Measurements from ENCODE around the gene ACSL3.
"Not testable (repeated sequence)": the region's sequence is repeated elsewhere in the genome, so short reads cannot be mapped to it uniquely, and the experiment has no call there.

ACSL3 gene

GRCh38 chr2:222860740-222861410, at the start of gene ACSL3:
Gene ACSL3 (plus strand): TSS chr2:222861036. CDS start chr2:222908773, 47,737 bp downstream.
- DNase-seq, result peak; percentile 58 to 99 (median 94)

GRCh38 chr2:222811828-222812227, 49.0 kb upstream of the ACSL3 start:
- DNase-seq, result no peak

DNA sequence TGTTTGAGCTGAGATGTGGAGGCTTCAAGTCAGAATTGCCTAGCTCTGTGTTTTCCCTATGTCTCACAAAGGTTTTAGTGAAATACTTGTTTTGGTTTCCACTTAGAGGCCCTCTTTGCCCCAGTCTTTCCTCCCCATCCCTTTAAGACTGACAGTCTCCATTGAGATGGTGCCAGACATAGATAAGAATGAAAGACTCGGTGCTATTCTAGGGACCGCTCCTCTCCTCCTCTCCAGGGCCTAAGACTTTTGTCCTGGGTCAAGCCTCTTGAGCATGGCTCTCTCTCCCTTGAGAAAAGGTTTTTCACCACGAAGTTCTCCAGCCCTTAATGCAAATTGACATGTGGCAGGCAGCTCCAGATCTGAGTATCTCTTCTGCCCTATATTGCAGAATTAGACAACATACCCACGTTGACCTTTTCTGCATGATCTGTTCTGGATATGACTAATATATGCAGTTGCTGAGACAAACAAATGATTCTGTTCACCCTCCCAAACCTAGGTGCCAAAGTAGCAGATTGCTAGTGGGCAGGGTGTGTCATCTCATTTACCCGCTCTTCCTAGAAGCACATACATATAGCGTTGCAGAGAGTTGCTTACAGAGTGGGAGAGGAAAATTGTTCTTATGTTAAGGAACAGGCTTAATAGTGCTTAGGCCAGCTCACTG, 47.5 kb upstream of the ACSL3 start:
- peak in 1 of 56 donors; percentile 12 for DNase-seq

DNA sequence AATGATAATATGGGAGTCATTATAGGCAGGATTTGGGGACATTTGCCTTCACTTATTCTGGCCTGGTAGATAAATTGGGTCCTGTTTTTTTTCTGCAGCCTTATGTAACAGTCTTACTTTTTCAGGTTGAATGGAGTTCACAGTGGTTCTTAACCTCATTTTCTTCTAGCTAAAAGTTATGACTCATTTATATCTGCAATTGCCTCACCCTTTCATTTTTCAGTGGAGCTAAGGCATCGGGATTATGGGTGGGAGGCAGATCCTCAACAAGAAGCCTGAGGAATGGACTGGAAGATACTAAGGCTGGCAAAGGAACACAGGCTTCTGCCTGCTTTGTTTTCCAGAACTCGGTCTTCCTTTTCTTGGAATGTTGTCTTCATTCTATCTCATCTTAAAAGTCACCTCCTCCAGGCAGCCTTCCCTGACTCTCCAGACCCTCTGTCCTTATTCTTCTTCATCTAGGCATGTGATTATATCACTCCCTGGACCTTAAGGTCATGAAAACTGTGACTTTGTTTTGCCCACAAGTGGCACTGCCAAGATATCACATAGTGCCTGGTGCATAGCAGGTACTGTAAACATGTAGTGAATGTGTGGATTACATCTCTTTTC, 41.0 kb upstream of the ACSL3 start:
- DNase-seq, result no peak

- no peak for DNase-seq
These were observed 37.5 kb upstream of the ACSL3 start for GRCh38 chr2:222823183-222823930.

DNA sequence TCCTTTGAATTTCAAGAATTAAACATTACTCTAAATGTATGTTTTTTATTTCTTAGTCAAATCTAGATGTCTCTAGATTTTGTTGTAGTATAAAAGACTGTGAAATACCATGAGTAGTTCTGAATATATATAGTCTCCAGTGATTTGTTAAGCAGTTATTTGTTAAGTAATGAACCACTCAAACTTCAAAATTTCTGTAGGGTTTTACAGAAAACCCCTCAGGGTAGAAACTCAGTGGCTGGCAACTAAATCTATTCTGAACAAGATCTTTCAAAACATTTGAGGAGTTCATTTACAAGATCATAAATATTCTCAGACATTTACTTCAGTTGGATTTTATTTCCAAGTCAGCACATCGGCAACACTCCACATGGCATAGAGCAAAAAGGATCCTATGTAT, 35.8 kb upstream of the ACSL3 start:
- no peak for DNase-seq

DNA sequence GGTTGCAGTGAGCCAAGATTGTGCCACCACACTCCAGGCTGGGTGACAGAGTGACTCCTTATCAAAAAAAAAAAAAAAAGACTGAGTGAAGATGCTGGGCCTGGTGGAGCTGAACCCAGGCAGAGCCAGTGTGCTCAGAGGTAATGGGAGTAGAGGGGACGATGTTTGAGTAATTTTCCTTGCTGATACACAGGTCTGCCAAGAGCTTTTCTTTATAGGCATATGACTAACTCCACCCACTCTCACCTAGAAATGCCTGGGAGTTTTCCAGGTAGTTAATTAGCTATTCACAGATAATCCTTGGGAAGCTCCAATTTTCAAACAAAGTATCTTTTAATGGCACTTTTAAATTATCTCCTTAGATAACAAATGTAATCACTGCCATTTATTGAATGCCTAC, 33.4 kb upstream of the ACSL3 start:
- DNase-seq, result no peak

DNA sequence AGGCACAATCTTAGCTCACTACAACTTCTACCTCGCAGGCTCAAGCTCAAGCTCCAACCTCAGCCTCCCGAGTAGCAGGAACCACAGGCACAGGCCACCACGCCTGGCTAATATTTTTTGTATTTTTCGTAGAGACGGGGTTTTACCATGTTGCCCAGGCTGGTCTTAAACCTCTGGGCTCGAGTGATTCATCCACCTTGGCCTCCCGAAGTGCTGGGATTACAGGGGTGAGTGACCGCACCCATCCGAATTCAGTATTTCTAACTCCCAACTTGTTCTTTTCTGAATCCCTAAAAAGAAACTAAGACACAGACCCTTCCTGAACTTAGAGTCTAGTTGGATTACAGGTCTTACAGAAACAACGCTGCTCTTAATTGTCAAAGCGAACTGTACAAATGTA, 32.3 kb upstream of the ACSL3 start:
- DNase-seq, result no peak

DNA sequence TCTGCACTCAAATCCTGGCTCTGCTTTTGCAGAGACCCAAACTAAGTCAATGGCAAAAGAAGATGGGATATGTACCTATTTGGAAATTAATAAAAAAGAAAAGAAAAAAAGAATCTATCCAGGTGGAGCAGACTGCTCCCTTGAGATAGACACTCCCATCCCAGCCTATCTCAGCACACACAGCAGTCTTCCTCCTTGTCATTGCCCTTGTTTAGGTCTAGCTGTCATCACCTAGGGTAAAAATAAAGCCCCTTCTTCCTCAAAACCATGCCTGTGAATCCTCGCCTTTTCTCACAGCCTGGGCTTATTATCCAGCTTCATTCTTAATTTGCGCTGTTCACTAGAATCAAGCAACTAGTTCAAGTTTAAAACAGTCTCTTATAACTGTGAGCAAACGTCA, 30.7 kb upstream of the ACSL3 start:
- no peak for DNase-seq

- no peak for DNase-seq
These were observed 27.4 kb upstream of the ACSL3 start for GRCh38 chr2:222833410-222833809.

DNA sequence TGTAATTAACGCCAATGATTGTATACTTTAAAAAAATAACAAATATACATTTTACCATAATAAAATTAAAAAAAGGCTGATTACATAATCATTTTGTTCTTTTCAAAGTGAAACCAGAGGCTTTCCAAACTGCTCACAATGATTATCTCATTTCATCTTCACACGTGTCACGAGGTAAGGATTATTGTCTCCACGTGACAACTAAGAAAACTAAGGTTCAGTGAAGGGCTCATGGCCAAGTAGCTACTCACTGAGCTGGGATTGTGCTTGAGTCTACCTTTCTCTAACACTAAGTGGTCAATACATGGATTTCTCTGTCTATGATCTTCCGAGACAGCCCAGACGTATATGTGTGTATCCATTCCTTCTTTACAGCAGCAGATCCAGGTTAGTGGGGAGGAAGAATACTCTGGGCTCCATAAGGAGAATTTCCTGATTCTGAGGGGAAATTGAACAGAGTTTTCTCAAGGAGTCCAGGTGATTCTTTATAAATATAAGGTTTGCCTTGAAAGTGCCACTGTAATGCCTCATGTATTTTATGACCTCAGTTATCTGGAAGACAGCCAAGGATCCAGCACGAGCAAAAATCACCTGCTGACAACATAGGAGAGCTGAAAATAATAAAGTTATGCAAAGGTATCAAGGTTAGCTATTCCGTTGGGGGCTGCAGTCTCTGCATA, 25.6 kb upstream of the ACSL3 start:
- DNase-seq, result no peak

DNA sequence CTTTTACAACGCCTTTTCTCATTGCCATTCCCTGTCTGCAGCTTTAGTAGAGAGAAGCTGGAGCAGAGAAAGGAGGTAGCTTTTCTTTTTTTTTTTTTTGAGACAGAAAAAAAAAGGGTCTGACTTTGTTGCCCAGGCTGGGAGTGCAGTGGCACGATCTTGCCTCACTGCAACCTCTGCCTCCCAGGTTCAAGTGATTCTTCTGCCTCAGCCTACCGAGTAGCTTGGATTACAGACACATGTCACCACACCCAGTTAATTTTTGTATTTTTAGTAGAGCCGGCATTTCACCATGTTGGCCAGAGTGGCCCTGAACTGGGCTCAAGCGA, 25.0 kb upstream of the ACSL3 start:
- no peak for DNase-seq

DNA sequence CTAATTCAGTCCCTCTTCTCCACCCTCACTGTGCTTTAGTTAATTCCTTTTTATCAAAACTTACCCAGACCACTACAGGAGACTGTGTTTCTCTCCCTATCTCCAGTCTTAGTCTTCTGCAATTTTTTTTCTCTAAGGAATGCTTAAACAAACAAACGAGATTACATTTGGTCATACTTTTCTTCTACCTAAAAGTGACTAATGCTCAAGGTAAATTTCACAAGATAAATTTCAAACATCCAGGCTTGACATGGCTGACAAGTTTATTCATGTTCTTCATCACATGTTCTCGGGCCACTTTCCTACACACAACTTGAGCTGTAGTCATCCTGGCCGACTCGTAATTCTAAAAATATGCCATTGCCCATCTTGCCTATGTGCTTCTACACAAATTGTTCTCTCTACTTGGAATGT, 23.2 kb upstream of the ACSL3 start:
- no peak for DNase-seq

GRCh38 chr2:222840060-222840802, 20.6 kb upstream of the ACSL3 start:
- no peak for DNase-seq

DNA sequence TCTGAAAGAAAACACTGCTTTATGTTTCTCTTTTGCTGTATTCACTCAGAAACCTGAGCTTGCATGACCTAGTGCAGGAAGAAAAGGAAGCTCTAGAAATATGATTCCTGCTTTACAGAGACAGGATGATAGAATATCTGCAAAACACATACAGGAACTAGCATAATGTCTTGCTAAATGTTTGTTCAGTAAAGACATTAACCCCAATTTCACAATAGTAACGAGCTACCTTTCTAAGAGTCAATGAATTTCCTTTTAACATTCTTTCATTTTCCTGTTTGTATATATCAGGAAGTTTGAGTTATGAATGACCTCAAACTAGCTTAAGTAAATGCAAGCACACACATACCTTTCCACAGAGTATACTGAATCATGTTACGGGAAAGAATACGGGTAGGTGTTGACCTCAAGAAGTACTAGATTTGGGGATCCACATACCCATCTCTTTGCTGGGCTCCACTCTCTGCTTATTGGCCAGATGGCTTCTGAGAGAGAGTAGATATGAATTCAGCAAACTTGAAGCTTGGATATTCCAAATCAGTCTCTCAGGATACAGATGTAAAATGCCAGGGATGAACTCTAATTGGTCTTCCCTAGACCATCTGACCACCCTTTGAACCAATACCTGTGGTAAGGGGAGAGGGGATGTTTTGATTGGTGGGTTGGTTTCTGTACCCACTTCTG, 18.2 kb upstream of the ACSL3 start:
- DNase-seq, result no peak

- DNase-seq, result peak in 3 of 56 donors; percentile 4 to 33 (median 7)
These were observed 16.5 kb upstream of the ACSL3 start for GRCh38 chr2:222844323-222844722.

GRCh38 chr2:222845314-222845713, 15.5 kb upstream of the ACSL3 start:
- DNase-seq, result not testable (repeated sequence)

DNA sequence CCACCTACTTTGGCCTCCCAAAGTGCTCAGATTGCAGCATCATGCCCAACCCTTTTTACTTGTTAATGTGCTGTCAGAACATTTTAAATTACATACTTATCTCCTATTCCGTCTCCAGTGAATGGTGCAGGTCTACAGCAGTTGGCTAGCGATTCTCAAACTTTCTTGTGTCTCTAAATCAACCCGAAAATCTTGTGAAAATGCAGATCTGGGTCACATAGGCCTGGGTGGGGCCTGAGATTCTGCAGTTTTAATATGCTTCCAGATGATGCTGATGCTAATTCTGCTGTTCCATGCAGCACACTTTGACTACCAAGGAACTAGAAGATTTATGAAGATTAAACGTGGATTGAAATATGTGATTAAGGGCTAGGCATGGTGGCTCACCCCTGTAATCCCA, 14.8 kb upstream of the ACSL3 start:
- DNase-seq, result no peak

DNA sequence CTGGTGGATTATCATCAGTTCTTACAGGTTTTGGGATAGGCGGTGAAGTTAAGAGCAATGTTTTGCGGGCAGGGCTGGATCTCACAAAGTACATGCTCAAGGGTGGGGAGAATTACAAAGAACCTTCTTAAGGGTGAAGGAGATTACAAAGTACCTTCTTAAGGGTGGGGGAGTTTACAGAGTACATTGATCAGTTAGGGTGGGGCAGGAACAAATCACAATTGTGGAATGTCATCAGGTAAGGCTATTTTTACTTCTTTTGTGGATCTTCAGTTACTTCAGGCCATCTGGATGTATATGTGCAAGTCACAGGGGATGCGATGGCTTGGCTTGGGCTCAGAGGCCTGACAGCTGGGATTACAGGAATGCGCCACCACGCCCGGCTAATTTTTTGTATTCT, 12.8 kb upstream of the ACSL3 start:
- not testable (repeated sequence) for DNase-seq

GRCh38 chr2:222848862-222849261, 12.0 kb upstream of the ACSL3 start:
- DNase-seq, result no peak

All from amygdala (tissue), 56 donors.